ENCODE results near the gene TGFBI.

TGFBI gene

GRCh38 chr5:136086783-136087566 lies 58.2 kb downstream of the TGFBI start:
- Histone ChIP-seq H3K4me1 (ENCODE audit: control insufficient read depth in 1 of 2, insufficient read depth in 2 of 2, low read length in 2 of 2) (peaks cover 22 to 30% of the 10 kb centered on the region in 2 donors), H3K36me3 (ENCODE audit: control insufficient read depth in 1 of 2, insufficient read depth in 2 of 2, low read length in 2 of 2) (no peaks in the 10 kb centered on the region), H3K27ac (ENCODE audit: low read depth, low read length) (no peak overlapping the region), H3K27me3 (ENCODE audit: control insufficient read depth in 1 of 2, insufficient read depth in 2 of 2, low read length in 2 of 2) (no peaks in the 10 kb centered on the region), H3K9ac (ENCODE audit: low read depth in 1 of 2, low read length in 2 of 2) (no peak overlapping the region), H3K9me3 (ENCODE audit: control insufficient read depth in 1 of 2, low read length in 2 of 2) (no peaks in the 10 kb centered on the region), H3K4me3 (ENCODE audit: low read depth in 1 of 2, low read length in 2 of 2) (no peak overlapping the region)

GRCh38 chr5:136087961-136088871 lies 59.4 kb downstream of the TGFBI start:
- Histone ChIP-seq H3K27ac (ENCODE audit: low read depth, low read length) (no peak overlapping the region), H3K9ac (ENCODE audit: low read depth in 1 of 2, low read length in 2 of 2) (peak overlapping the region in 1 of 2 donors; percentile 16), H3K27me3 (ENCODE audit: control insufficient read depth in 1 of 2, insufficient read depth in 2 of 2, low read length in 2 of 2) (no peaks in the 10 kb centered on the region), H3K4me1 (ENCODE audit: control insufficient read depth in 1 of 2, insufficient read depth in 2 of 2, low read length in 2 of 2) (peaks cover 15 to 30% of the 10 kb centered on the region in 2 donors), H3K4me3 (ENCODE audit: low read depth in 1 of 2, low read length in 2 of 2) (peak overlapping the region in 1 of 2 donors; percentile 7), H3K36me3 (ENCODE audit: control insufficient read depth in 1 of 2, insufficient read depth in 2 of 2, low read length in 2 of 2) (no peaks in the 10 kb centered on the region), H3K9me3 (ENCODE audit: control insufficient read depth in 1 of 2, low read length in 2 of 2) (no peaks in the 10 kb centered on the region)

GRCh38 chr5:136089791-136090190 lies 61.0 kb downstream of the TGFBI start:
- Histone ChIP-seq H3K27ac (ENCODE audit: low read depth, low read length) (no peak overlapping the region), H3K27me3 (ENCODE audit: control insufficient read depth in 1 of 2, insufficient read depth in 2 of 2, low read length in 2 of 2) (no peaks in the 10 kb centered on the region), H3K36me3 (ENCODE audit: control insufficient read depth in 1 of 2, insufficient read depth in 2 of 2, low read length in 2 of 2) (no peaks in the 10 kb centered on the region), H3K4me3 (ENCODE audit: low read depth in 1 of 2, low read length in 2 of 2) (no peak overlapping the region), H3K4me1 (ENCODE audit: control insufficient read depth in 1 of 2, insufficient read depth in 2 of 2, low read length in 2 of 2) (peaks cover 25 to 44% of the 10 kb centered on the region in 2 donors), H3K9me3 (ENCODE audit: control insufficient read depth in 1 of 2, low read length in 2 of 2) (no peaks in the 10 kb centered on the region), H3K9ac (ENCODE audit: low read depth in 1 of 2, low read length in 2 of 2) (no peak overlapping the region)

- Histone ChIP-seq H3K4me1 (ENCODE audit: control insufficient read depth in 1 of 2, insufficient read depth in 2 of 2, low read length in 2 of 2) (peaks cover 30 to 49% of the 10 kb centered on the region in 2 donors), H3K4me3 (ENCODE audit: low read depth in 1 of 2, low read length in 2 of 2) (no peak overlapping the region), H3K36me3 (ENCODE audit: control insufficient read depth in 1 of 2, insufficient read depth in 2 of 2, low read length in 2 of 2) (no peaks in the 10 kb centered on the region), H3K27ac (ENCODE audit: low read depth, low read length) (no peak overlapping the region), H3K27me3 (ENCODE audit: control insufficient read depth in 1 of 2, insufficient read depth in 2 of 2, low read length in 2 of 2) (no peaks in the 10 kb centered on the region), H3K9ac (ENCODE audit: low read depth in 1 of 2, low read length in 2 of 2) (no peak overlapping the region), H3K9me3 (ENCODE audit: control insufficient read depth in 1 of 2, low read length in 2 of 2) (no peaks in the 10 kb centered on the region)
These were observed 61.5 kb downstream of the TGFBI start for GRCh38 chr5:136090319-136090718.

GRCh38 chr5:136094189-136094912 lies 65.6 kb downstream of the TGFBI start:
- H3K4me1 ChIP-seq (ENCODE audit: control insufficient read depth in 1 of 2, insufficient read depth in 2 of 2, low read length in 2 of 2) = peaks cover 24 to 40% of the 10 kb centered on the region in 2 donors
- H3K36me3 ChIP-seq (ENCODE audit: control insufficient read depth in 1 of 2, insufficient read depth in 2 of 2, low read length in 2 of 2) = no peaks in the 10 kb centered on the region
- H3K9me3 ChIP-seq (ENCODE audit: control insufficient read depth in 1 of 2, low read length in 2 of 2) = no peaks in the 10 kb centered on the region
- H3K27ac ChIP-seq (ENCODE audit: low read depth, low read length) = no peak overlapping the region
- H3K9ac ChIP-seq (ENCODE audit: low read depth in 1 of 2, low read length in 2 of 2) = no peak overlapping the region
- no peaks in the 10 kb centered on the region for H3K27me3 ChIP-seq (ENCODE audit: control insufficient read depth in 1 of 2, insufficient read depth in 2 of 2, low read length in 2 of 2)
- peak overlapping the region in 1 of 2 donors; percentile 27 for H3K4me3 ChIP-seq (ENCODE audit: low read depth in 1 of 2, low read length in 2 of 2)

- H3K4me1 ChIP-seq (ENCODE audit: control insufficient read depth in 1 of 2, insufficient read depth in 2 of 2, low read length in 2 of 2) = peaks cover 24 to 33% of the 10 kb centered on the region in 2 donors
- no peaks in the 10 kb centered on the region for H3K27me3 ChIP-seq (ENCODE audit: control insufficient read depth in 1 of 2, insufficient read depth in 2 of 2, low read length in 2 of 2)
- H3K9ac ChIP-seq (ENCODE audit: low read depth in 1 of 2, low read length in 2 of 2) = no peak overlapping the region
- H3K4me3 ChIP-seq (ENCODE audit: low read depth in 1 of 2, low read length in 2 of 2) = peak overlapping the region in 1 of 2 donors; percentile 27
- H3K9me3 ChIP-seq (ENCODE audit: control insufficient read depth in 1 of 2, low read length in 2 of 2) = no peaks in the 10 kb centered on the region
- H3K36me3 ChIP-seq (ENCODE audit: control insufficient read depth in 1 of 2, insufficient read depth in 2 of 2, low read length in 2 of 2) = no peaks in the 10 kb centered on the region
- no peak overlapping the region for H3K27ac ChIP-seq (ENCODE audit: low read depth, low read length)
These were observed 66.3 kb downstream of the TGFBI start for GRCh38 chr5:136094913-136095641.

- no peaks in the 10 kb centered on the region for H3K36me3 ChIP-seq (ENCODE audit: control insufficient read depth in 1 of 2, insufficient read depth in 2 of 2, low read length in 2 of 2)
- H3K27me3 ChIP-seq (ENCODE audit: control insufficient read depth in 1 of 2, insufficient read depth in 2 of 2, low read length in 2 of 2) = no peaks in the 10 kb centered on the region
- no peak overlapping the region for H3K4me3 ChIP-seq (ENCODE audit: low read depth in 1 of 2, low read length in 2 of 2)
- no peaks in the 10 kb centered on the region for H3K9me3 ChIP-seq (ENCODE audit: control insufficient read depth in 1 of 2, low read length in 2 of 2)
- H3K4me1 ChIP-seq (ENCODE audit: control insufficient read depth in 1 of 2, insufficient read depth in 2 of 2, low read length in 2 of 2) = peaks cover 24 to 30% of the 10 kb centered on the region in 2 donors
- H3K9ac ChIP-seq (ENCODE audit: low read depth in 1 of 2, low read length in 2 of 2) = no peak overlapping the region
- H3K27ac ChIP-seq (ENCODE audit: low read depth, low read length) = no peak overlapping the region
These were observed 69.4 kb downstream of the TGFBI start for GRCh38 chr5:136098176-136098575.

- H3K4me3 ChIP-seq (ENCODE audit: low read depth in 1 of 2, low read length in 2 of 2) = no peak overlapping the region
- no peaks in the 10 kb centered on the region for H3K9me3 ChIP-seq (ENCODE audit: control insufficient read depth in 1 of 2, low read length in 2 of 2)
- H3K4me1 ChIP-seq (ENCODE audit: control insufficient read depth in 1 of 2, insufficient read depth in 2 of 2, low read length in 2 of 2) = peaks cover 27 to 28% of the 10 kb centered on the region in 2 donors
- no peak overlapping the region for H3K27ac ChIP-seq (ENCODE audit: low read depth, low read length)
- no peaks in the 10 kb centered on the region for H3K27me3 ChIP-seq (ENCODE audit: control insufficient read depth in 1 of 2, insufficient read depth in 2 of 2, low read length in 2 of 2)
- no peaks in the 10 kb centered on the region for H3K36me3 ChIP-seq (ENCODE audit: control insufficient read depth in 1 of 2, insufficient read depth in 2 of 2, low read length in 2 of 2)
- H3K9ac ChIP-seq (ENCODE audit: low read depth in 1 of 2, low read length in 2 of 2) = no peak overlapping the region
These were observed 71.1 kb downstream of the TGFBI start for GRCh38 chr5:136099870-136100269.

GRCh38 chr5:136101884-136102283 lies 73.1 kb downstream of the TGFBI start:
- Histone ChIP-seq H3K4me3 (ENCODE audit: low read depth in 1 of 2, low read length in 2 of 2) (no peak overlapping the region), H3K27me3 (ENCODE audit: control insufficient read depth in 1 of 2, insufficient read depth in 2 of 2, low read length in 2 of 2) (no peaks in the 10 kb centered on the region), H3K9me3 (ENCODE audit: control insufficient read depth in 1 of 2, low read length in 2 of 2) (no peaks in the 10 kb centered on the region), H3K4me1 (ENCODE audit: control insufficient read depth in 1 of 2, insufficient read depth in 2 of 2, low read length in 2 of 2) (peaks cover 21 to 26% of the 10 kb centered on the region in 2 donors), H3K9ac (ENCODE audit: low read depth in 1 of 2, low read length in 2 of 2) (no peak overlapping the region), H3K36me3 (ENCODE audit: control insufficient read depth in 1 of 2, insufficient read depth in 2 of 2, low read length in 2 of 2) (no peaks in the 10 kb centered on the region), H3K27ac (ENCODE audit: low read depth, low read length) (no peak overlapping the region)
